Gastrocnemius medialis (tissue), 4 donors: ENCODE data around the gene CTPS2.

ENCODE experiments used
- CTCF ChIP-seq, 5 experiments: fragments of 450-650 bp in 3 of 5; fragments of 200-600 bp in 2 of 5; sonication (generic) in 2 of 5; IDR thresholded peaks in 4 of 5; conservative IDR thresholded peaks in 1 of 5; 1 replicate in 4 of 5; 2 replicates in 1 of 5; pipeline ENCODE4 v1.5.1; 2016 to 2019; ENCODE audit warnings: antibody characterized with exemption in 5 of 5, mild to moderate bottlenecking in 3 of 5, moderate library complexity in 3 of 5
- POLR2A ChIP-seq, 2 donors: fragments of 450-650 bp; IDR thresholded peaks; one replicate each; pipeline ENCODE4 v1.6.1; 2017; ENCODE audit warnings: antibody characterized with exemption in 2 of 2, mild to moderate bottlenecking in 2 of 2, moderate library complexity in 2 of 2

- TF ChIP-seq CTCF (IDR thresholded peaks at IDR 0.05 in 4 of 5, conservative IDR thresholded peaks at IDR 0.05 in 1 of 5) (no peak), POLR2A (IDR thresholded peaks at IDR 0.05) (no peak)
These were observed 138.7 kb downstream of the CTPS2 start for GRCh38 chrX:16573781-16574180.
